Left lung (tissue), 10 donors: ENCODE data around the gene MRNIP. TPM values are rescaled to one million over a fixed set of nuclear protein-coding genes. Genes with fewer than 3 reads are reported as not detected.
"Not testable (repeated sequence)": the region's sequence is repeated elsewhere in the genome, so short reads cannot be mapped to it uniquely, and the experiment has no call there.

Experiments
- ATAC-seq: fragments of 200-7000 bp; cut with Tn5 transposase; one replicate; pipeline ENCODE4 v1.9.1; 2020; ENCODE audit warnings: moderate library complexity
- DNase-seq, 4 donors: peaks; one replicate each; pipeline ENCODE4 v3.0.0-alpha.2; 2013 to 2020
- H3K27ac ChIP-seq, 2 donors: fragments of 200-600 bp; sonication (generic) in 1 of 2; one replicate each; pipeline versions ENCODE4 v1.5.0 to v1.8.0; 2020 to 2021
- H3K27me3 ChIP-seq, 2 donors: fragments of 200-600 bp; sonication (generic) in 1 of 2; one replicate each; pipeline versions ENCODE4 v1.5.0 to v1.8.0; 2020 to 2021
- H3K36me3 ChIP-seq, 2 donors: fragments of 200-600 bp; sonication (generic) in 1 of 2; one replicate each; pipeline versions ENCODE4 v1.5.0 to v1.8.0; 2020 to 2021
- H3K4me1 ChIP-seq, 2 donors: fragments of 200-600 bp; one replicate each; pipeline ENCODE4 v1.8.0; 2021
- H3K4me3 ChIP-seq, 2 donors: fragments of 200-600 bp; sonication (generic) in 1 of 2; one replicate each; pipeline versions ENCODE4 v1.5.0 to v1.8.0; 2020 to 2021; ENCODE audit warnings: mild to moderate bottlenecking in 1 of 2
- H3K9me3 ChIP-seq, 2 donors: fragments of 200-600 bp; sonication (generic) in 1 of 2; one replicate each; pipeline versions ENCODE4 v1.5.0 to v1.8.0; 2020 to 2021
- CTCF ChIP-seq, 2 donors: fragments of 200-600 bp; sonication (generic) in 1 of 2; IDR thresholded peaks; one replicate each; pipeline versions ENCODE4 v1.5.0 to v1.8.0; 2021; ENCODE audit warnings: antibody characterized with exemption in 2 of 2
- intact Hi-C, 2 donors: fragments of 100-400 bp; cut with DNase I; formaldehyde crosslinking; loops; one replicate each; pipeline versions ENCODE4 v1.11.2 to v1.14.2; 2022
- polyA plus RNA-seq, 6 donors: library from polyadenylated mRNA; unstranded; fragments of 120-200 nt; gene quantifications; one replicate each; pipeline ENCODE4 v1.2.1, GENCODE V29; 2013; ENCODE audit not compliant: insufficient read length in 6 of 6
- total RNA-seq, 2 donors: library from RNA; stranded (reverse); fragmentation: NEBNext Ultra II Directional; extraction: Animal tissue kit (Norgen Biotek cat#: 25700); gene quantifications; one replicate each; pipeline ENCODE4 v1.2.1, GENCODE V29; 2021
- donor health status: DM: no; HTN: yes; CAD: no.
- donor health status: DM: no; HTN: no; CAD: no.

Gene MRNIP
- total and polyA plus RNA-seq, 8 donors, result 16.9 to 55.6 (median 46.3) TPM

GRCh38 chr5:179836225-179837019 lies 22.2 kb downstream of the MRNIP start:
- intact Hi-C loops, result no loop called here
- H3K27me3 ChIP-seq, result no peaks in the 10 kb centered on the region
- H3K9me3 ChIP-seq, result no peaks in the 10 kb centered on the region
- peaks cover 12 to 95% of the 10 kb centered on the region in 2 donors for H3K36me3 ChIP-seq
- TF ChIP-seq CTCF (IDR thresholded peaks at IDR 0.05), result no peak
- H3K4me1 ChIP-seq, result peaks cover 0 to 14% of the 10 kb centered on the region in 2 donors
- ATAC-seq (peak; percentile 31), DNase-seq (peak in 2 of 4 donors; percentile 31 to 61)
- peak overlapping the region; percentile 19 to 46 for H3K27ac ChIP-seq
- no peak overlapping the region for H3K4me3 ChIP-seq

- DNase-seq, result peak in 1 of 4 donors; percentile 35
- peaks cover 0 to 14% of the 10 kb centered on the region in 2 donors for H3K4me1 ChIP-seq
- H3K4me3 ChIP-seq, H3K27ac ChIP-seq, ATAC-seq, H3K27me3 ChIP-seq, intact Hi-C loops, H3K9me3 ChIP-seq: not testable (repeated sequence)
- H3K36me3 ChIP-seq, result peaks cover 12 to 97% of the 10 kb centered on the region in 2 donors
Observed at GRCh38 chr5:179834871-179835270, 23.7 kb downstream of the MRNIP start.

GRCh38 chr5:179834120-179834519 lies 24.5 kb downstream of the MRNIP start:
- Histone ChIP-seq H3K27ac (no peak overlapping the region), H3K27me3 (no peaks in the 10 kb centered on the region)
- TF ChIP-seq CTCF (IDR thresholded peaks at IDR 0.05), result no peak

GRCh38 chr5:179833709-179834070 lies 24.9 kb downstream of the MRNIP start:
- Histone ChIP-seq H3K4me1 (peaks cover 0 to 14% of the 10 kb centered on the region in 2 donors), H3K36me3 (peaks cover 12 to 97% of the 10 kb centered on the region in 2 donors), H3K9me3 (no peaks in the 10 kb centered on the region), H3K4me3 (no peak overlapping the region), H3K27me3 (no peaks in the 10 kb centered on the region), H3K27ac (no peak overlapping the region)
- intact Hi-C loops, result no loop called here
- no peak for ATAC-seq
- DNase-seq, result no peak
- TF ChIP-seq CTCF (IDR thresholded peaks at IDR 0.05), result no peak

More at GRCh38 chr5:179834120-179834519, 24.5 kb downstream of the MRNIP start:
- H3K9me3 ChIP-seq, result no peaks in the 10 kb centered on the region
- no peak overlapping the region for H3K4me3 ChIP-seq
- DNase-seq (peak in 1 of 4 donors; percentile 45), ATAC-seq (peak; percentile 20)
- intact Hi-C loops, result no loop called here
- H3K4me1 ChIP-seq, result peaks cover 0 to 14% of the 10 kb centered on the region in 2 donors
- H3K36me3 ChIP-seq, result peaks cover 12 to 97% of the 10 kb centered on the region in 2 donors

- peak in 1 of 4 donors; percentile 75 for DNase-seq
- no peak overlapping the region for H3K27ac ChIP-seq
- peaks cover 12 to 97% of the 10 kb centered on the region in 2 donors for H3K36me3 ChIP-seq
Observed at GRCh38 chr5:179833056-179833708, 25.4 kb downstream of the MRNIP start.

More at GRCh38 chr5:179833056-179833708, 25.4 kb downstream of the MRNIP start:
- ATAC-seq, result no peak
- Histone ChIP-seq H3K9me3 (no peaks in the 10 kb centered on the region), H3K4me3 (no peak overlapping the region), H3K4me1 (peaks cover 0 to 14% of the 10 kb centered on the region in 2 donors), H3K27me3 (no peaks in the 10 kb centered on the region)
- TF ChIP-seq CTCF (IDR thresholded peaks at IDR 0.05), result no peak
- intact Hi-C loops, result no loop called here
